IPS-NIHi11 (cell line): Measurements from ENCODE around the gene ZNF511.
A peak's percentile ranks its signal among the peaks of the same experiment; 100 is the strongest.

Source experiments
- DNase-seq: peaks from one replicate; pipeline ENCODE4 v3.0.0; 2012; ENCODE audit warnings: mixed read lengths, low spot score

The ZNF511 gene

GRCh38 chr10:133292919-133293809 lies 15.6 kb upstream of the ZNF511 start:
- peak; percentile 27 for DNase-seq

DNA sequence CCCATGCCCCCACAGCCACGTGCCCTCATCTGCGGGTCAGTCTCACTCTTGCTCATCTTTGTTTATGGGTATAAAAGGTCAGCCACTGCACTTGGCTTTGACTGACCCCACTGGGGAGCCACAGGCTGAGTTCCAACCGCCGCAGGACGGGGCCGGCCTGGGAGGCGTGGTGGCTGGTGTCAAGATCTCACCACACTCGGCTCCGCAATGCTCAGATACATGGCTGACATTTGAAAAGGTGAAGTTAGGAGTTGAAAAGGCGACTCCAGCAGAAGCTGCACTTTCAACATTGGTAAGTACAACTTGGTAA lies 14.9 kb upstream of the ZNF511 start:
- DNase-seq = no peak

DNA sequence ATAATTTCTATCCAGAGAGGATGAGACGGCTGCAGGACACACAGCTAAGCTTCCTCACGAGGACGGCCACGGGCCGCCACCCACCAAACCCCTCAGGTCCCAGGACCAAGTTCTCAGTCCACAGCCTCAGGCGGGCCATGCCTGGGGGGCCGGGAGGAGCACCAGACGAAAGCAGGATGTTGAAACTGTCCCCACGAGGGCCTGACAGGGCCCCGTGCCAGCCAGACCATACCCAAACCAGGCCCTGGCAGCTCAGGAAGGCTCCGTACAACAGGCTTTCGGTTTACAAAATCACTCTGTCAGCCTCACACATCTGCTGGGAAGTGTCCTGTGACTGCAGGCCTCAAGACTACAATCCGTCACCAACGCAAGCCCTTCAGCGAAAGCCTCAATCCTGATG lies 14.5 kb upstream of the ZNF511 start:
- DNase-seq = peak; percentile 15

DNA sequence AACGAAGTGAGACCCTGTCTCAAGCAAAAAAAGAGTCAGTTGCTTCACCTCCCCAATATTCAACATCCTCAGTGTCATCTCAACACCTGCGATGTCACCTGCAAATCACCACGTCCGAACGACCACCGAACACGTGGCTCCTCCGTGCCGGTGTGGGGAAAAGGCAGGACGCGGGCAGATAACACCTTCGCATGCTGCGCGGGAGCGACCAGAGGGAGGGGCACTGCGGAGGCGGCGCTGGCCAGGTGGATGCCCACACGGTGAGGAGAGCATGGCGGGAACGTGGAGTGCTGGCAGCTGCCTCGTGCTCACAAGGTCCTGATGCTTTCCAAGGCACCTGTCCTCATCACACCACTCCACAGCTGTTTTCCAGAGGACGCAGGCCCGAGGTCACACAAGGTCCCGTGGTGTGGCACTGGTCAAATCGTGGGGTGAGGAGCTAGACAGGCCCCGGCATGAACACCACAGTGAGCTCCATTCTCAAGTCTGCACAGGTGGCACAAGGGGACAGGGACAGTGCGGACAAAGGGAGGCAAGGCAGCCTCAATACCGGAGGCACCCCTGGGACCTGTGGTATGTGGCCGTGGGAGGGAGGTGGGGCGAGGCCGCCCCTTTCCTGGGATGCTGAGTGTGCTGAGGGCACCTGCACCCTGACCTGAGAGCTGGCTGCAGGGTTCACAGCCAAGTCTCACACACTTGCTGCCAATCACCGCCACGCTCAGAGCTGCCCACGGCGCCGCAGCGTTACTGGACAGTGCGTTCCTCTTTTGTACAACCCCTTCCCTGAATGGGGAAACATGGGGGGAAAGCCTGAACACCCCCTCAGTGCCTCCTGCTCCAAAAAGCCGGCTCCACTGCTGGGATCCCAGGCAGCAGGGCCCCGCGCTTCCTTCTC lies 13.0 kb upstream of the ZNF511 start:
- DNase-seq = peak; percentile 8

DNA sequence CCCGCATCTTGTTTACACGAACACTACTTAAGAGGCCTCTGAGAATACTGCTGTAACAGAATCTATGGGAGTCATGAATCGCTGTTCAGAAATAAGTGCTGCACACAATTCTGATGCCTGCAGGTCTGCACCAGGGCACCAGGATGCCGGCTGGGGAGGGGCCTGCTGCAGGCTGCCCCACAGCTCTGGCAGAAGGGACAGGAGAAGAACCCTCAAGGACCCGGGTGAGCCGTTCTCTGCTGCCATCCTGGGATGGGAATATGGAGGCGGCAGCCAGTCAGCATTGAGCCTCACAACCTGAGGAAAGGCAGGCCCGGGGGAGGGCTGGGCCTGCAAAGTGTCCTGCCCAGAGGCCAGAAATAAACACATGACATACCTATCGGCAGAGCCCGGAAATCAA lies 11.2 kb upstream of the ZNF511 start:
- no peak for DNase-seq

DNA sequence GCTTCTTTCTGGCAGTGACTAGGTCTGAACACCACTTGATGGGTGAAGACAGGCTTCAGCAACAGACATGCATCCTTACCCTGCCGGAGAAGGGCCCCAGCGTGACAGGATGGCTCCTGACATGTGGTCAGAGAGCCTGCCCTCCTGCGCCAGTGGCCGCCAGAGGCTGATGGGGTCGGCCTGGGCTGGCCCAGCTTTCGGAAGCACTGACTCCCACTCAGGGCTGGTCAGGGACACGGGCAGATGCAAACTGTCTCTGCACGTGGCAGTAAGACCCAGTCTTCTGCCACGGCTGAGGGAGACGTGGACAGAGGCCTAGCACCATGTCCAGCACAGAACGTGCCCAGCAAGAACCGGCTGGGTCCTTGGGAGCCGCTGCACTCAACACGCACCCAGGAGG lies 10.2 kb upstream of the ZNF511 start:
- no peak for DNase-seq

GRCh38 chr10:133299224-133299623 lies 9.5 kb upstream of the ZNF511 start:
- no peak for DNase-seq

DNA sequence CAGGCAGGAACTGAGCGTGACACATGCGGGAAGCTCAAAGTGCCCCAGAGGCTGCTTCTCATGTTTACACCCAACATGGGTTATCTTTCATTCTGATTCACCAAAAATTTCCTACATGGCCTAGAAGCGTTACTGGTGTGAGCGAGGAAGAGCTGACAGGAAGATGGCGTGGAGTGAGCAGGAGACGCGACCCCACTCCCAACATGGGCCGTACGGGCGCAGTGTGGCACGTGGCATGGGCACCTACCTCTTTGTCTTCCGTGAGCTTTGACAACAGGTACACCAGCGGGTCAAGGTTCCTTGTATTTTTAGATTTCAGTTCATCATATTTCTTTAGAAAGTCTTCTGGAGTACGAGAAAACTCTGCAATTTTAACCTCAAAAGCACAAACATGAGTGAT lies 9.0 kb upstream of the ZNF511 start:
- DNase-seq = no peak

DNA sequence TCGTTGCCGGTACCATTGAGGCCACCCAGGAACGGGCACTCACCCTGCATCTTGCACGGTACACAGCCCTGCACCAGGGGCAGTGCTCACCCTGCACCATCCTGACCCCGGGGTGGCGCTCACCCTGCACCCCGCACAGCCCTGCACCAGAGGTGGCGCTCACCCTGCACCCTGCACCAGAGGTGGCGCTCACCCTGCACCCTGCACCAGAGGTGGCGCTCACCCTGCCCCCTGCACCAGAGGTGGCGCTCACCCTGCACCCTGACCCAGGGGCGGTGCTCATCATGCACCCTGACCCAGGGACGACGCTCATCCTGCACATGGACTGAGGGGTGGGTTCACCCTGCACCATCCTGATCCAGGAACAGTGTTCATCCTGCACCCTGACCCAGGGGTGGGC lies 6.5 kb upstream of the ZNF511 start:
- DNase-seq = no peak

- DNase-seq = no peak
Observed at GRCh38 chr10:133303206-133303605, 5.5 kb upstream of the ZNF511 start.

DNA sequence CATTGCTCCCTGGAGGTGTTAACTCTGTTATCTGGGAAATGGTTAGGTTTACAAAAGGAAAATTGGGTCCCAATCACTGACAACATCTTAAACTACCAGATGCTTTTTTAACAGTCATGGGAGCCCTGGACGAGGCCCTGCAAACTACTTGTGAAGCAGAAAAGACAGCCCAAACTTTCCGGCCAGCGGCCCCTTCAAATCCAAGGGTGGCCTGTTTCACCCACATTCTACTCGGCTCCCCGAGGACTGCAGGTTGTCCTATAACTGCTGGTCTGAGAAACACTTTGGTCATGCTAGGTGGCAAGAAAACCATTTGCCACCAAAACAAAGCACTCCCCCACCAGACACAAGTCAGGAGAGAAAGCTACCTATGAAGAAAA lies 2.6 kb upstream of the ZNF511 start:
- no peak for DNase-seq

GRCh38 chr10:133306941-133307379 lies 1.8 kb upstream of the ZNF511 start:
- no peak for DNase-seq

GRCh38 chr10:133307776-133308420 lies 816 bp upstream of the ZNF511 start:
- DNase-seq = peak; percentile 73

DNA sequence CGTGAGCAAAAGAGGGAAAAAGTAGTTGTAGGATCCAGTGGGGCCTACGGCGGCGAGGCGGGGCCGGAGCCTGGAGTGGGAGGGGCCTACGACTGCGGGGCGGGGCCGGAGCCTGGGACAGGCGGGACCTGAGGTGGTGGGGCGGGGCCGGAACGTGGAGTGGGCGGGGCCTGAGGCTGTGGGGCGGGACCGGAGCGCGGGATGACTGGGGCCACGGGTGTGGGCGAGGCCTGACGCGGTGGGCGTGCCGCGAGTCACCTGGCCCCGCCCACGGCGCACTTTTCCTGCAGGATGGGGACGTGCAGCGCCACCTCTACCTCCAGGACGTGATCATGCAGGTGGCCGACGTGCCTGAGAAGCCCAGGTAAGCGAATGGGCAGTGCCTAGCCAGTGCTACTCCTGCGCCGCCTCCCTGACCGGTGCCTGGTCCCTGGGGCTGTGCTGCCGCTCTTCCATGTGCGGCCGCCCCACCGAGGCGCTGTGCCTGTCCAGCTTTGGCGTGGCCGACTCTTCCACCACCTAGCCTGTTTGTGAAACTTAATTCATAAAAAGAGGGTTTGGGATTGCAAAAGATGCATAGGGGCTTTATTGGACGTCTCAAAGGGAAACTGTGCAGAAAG lies 496 bp downstream of the ZNF511 start:
- peak; percentile 97 for DNase-seq

GRCh38 chr10:133309720-133310398 lies 1.1 kb downstream of the ZNF511 start:
- DNase-seq = no peak

- no peak for DNase-seq
Observed at GRCh38 chr10:133310399-133310755, 1.7 kb downstream of the ZNF511 start.

DNA sequence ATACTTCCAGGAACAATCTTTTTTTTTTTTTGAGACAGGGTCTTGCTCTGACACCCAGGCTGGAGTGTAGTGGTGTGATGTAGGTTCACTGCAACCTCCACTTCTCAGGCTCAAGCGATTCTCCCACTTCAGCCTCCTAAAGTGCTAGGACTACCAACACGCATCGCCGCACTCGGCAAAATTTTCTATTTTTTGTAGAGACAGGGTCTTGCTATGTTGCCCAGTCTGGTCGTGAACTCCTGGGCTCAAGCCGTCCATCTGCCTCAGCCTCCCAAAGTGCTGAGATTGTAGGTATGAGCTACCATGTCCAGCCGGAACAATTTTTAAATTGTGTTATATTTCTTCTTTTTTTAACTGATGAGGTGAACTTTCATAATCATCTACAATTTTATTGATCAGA lies 2.1 kb downstream of the ZNF511 start:
- DNase-seq = no peak

DNA sequence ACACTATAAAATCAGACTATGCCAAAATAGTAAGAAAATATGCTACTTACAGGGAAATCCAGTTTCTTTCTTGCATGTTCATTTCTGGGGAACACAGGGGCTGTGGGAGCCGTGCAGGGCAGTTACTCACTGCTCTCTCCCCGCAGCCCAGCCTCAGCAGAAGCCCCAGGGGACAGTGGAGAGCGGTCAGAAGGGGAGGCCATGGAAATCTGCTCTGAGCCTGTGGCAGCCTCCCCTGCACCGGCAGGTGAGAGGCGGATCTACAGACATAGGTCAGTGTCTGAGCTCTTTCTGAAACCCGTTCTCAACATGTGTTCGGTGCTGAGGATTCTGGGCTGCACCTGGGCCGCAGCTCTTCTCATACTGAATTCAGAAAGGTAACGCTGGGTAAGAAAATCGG lies 2.9 kb downstream of the ZNF511 start:
- DNase-seq = no peak

- DNase-seq = no peak
Observed at GRCh38 chr10:133312016-133312768, 3.5 kb downstream of the ZNF511 start.

DNA sequence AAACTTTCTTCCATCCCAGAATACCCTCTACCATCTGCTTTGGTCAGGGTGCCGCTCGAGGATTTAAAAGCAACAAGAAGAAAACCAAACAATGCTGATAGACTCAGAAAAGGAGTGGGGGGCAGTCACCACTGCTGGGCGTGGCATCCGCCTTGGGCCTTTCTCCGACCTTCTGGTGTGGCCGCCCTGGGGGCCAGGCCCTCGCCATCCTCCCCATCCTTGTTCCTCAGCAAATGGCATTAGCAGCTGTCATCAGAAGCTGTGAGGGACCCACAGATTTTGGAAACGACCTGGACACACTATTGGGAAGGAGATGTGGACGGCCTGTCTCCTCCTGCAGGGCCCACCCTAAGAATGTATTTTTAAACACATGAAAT lies 4.0 kb downstream of the ZNF511 start:
- no peak for DNase-seq

DNA sequence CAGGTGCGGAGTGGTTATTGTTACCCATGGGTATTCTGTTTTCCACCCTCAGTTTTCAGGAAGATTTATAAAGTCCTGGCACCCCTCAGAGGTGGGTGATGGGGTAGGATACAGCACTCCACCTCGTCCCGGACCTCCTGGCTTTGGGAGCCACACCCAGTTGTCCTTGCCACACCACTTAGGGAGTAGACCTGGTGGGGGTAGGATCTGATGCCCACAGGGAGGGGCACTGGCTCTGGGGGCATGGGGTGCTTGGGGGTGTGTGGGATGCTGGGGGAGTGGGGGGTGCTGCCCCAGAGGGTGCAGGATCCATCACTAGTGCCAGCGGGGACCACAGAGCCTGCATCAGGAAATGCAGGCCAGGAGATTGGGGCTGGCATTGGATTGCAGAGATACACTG lies 4.5 kb downstream of the ZNF511 start:
- no peak for DNase-seq
